ENCODE data around the gene NFIX. TPM values are rescaled to one million over a fixed set of nuclear protein-coding genes. Genes with fewer than 3 reads are reported as not detected.

NFIX gene
- total and polyA plus RNA-seq, 9 of the 15 experiments (the other 6 are each of a cell fraction or from before 2014, with no cell fraction given) = 0.28 to 26.8 (median 5.4) TPM

DNA sequence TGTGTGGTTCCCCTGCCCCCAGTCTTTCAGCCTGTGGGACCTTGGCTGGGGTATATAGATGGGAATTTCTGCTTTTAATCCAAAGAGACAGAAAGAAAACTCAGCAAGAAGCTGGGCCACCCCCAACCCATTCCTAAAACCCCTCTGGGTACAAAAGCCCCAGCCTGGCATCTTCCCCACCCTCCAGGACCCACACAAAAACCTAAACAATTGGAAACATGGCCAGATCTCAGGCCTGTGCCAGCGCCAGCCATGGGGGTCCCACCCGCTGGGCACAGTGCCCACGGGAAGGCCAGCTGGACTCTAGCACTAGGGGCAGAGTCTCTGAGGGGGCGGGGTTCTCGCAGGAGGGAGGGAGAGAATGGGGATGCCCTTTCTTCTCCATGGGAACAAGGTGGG lies 98.8 kb downstream of the NFIX start:
- DNase-seq (ENCODE audit: extremely low read depth in 1 of 4, low spot score in 3 of 4) (no peak), FAIRE-seq (no peak), ATAC-seq (no peak)
- Histone ChIP-seq H3K4me3 (no peak overlapping the region), H3K4me2 (ENCODE audit: insufficient read depth, low read length) (no peak overlapping the region), H4K20me1 (replicated peaks; ENCODE audit: control insufficient read depth, insufficient read depth, low read length) (no peaks in the 10 kb centered on the region), H3K27me3 (ENCODE audit: control insufficient read depth in 2 of 2, insufficient read depth in 2 of 2, low read length in 2 of 2) (no peaks in the 10 kb centered on the region), H2AFZ (ENCODE audit: low read depth, low read length) (no peak overlapping the region), H3K4me1 (replicated peaks in 1 of 2; ENCODE audit: control insufficient read depth in 2 of 2, insufficient read depth in 2 of 2, low read length in 2 of 2) (peaks cover 36 to 85% of the 10 kb centered on the region in 2 experiments), H3K36me3 (ENCODE audit: control insufficient read depth, insufficient read depth, low read length) (peaks cover 11% of the 10 kb centered on the region; the same call in 1 of the 3 replicates), H3K9ac (ENCODE audit: insufficient read depth in 1 of 2, low read depth in 2 of 2, low read length in 2 of 2) (peak overlapping the region in 1 of 2 experiments; percentile 86; a peak in 2 of 4 replicates), H3K27ac (ENCODE audit: extremely low read depth, low read depth, low read length) (no peak overlapping the region), H3K79me2 (ENCODE audit: control insufficient read depth, insufficient read depth, low read length) (peaks cover 14% of the 10 kb centered on the region), H3K9me1 (ENCODE audit: control insufficient read depth, insufficient read depth, low read length) (no peaks in the 10 kb centered on the region), H3K9me3 (replicated peaks; ENCODE audit: control insufficient read depth, insufficient read depth, low read depth, low read length) (no peaks in the 10 kb centered on the region)
- in situ Hi-C loops (cut with MboI) = loop anchor here (5.0 kb wide), 1 partner anchor 117 kb away; no protein-coding TSS in a partner anchor
- no peak for TF ChIP-seq ZBTB1 (CRISPR knock-in tag; IDR thresholded peaks at IDR 0.05; ENCODE audit: borderline replicate concordance, low read depth)
- 0 out of 2 replicates have a peak, but pooled peaks have one; percentile 6 for TF ChIP-seq MTA3 (IDR thresholded peaks at IDR 0.05; ENCODE audit: borderline replicate concordance)
- 0 out of 2 replicates have a peak, but pooled peaks have one; percentile 5 for TF ChIP-seq POLR2G (IDR thresholded peaks at IDR 0.05; ENCODE audit: low read depth, low read length)
- TF ChIP-seq, protein P1, sequence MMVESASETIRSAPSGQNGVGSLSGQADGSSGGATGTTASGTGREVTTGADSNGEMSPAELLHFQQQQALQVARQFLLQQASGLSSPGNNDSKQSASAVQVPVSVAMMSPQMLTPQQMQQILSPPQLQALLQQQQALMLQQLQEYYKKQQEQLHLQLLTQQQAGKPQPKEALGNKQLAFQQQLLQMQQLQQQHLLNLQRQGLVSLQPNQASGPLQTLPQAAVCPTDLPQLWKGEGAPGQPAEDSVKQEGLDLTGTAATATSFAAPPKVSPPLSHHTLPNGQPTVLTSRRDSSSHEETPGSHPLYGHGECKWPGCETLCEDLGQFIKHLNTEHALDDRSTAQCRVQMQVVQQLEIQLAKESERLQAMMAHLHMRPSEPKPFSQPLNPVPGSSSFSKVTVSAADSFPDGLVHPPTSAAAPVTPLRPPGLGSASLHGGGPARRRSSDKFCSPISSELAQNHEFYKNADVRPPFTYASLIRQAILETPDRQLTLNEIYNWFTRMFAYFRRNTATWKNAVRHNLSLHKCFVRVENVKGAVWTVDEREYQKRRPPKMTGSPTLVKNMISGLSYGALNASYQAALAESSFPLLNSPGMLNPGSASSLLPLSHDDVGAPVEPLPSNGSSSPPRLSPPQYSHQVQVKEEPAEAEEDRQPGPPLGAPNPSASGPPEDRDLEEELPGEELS (CRISPR knock-in tag; IDR thresholded peaks at IDR 0.05; ENCODE audit: borderline replicate concordance) = 0 out of 2 replicates have a peak, but pooled peaks have one; percentile 34
- WGBS (ENCODE audit: insufficient coverage, low coverage, missing lambda C conversion rate) = 47% methylated on average over 5 of the region's 5 CpGs
- intact Hi-C loops (cut with micrococcal nuclease) = loop anchor here (1.0 to 5.0 kb wide), 2 partner anchors 62 to 117 kb away; no protein-coding TSS in a partner anchor
- ChIA-PET POLR2A (interaction anchor here (0.7 to 2.8 kb wide), 13 partner anchors 9 to 214 kb away, joined by 3 to 17 read pairs (median 4); partner anchors contain the start of gene DAND5), CTCF (ENCODE audit: low intra/inter-chr PET ratio) (interaction anchor here (0.5 to 4.7 kb wide), 7 partner anchors 19 to 229 kb away, joined by 3 to 59 read pairs (median 5); no protein-coding TSS in a partner anchor)
- no TSS peak for BruUV-seq (replicated peaks)
